SH-SY5Y (cell line): Measurements from ENCODE around the gene C1QB.

Experiments
- GATA2 ChIP-seq: IDR thresholded peaks from 2 replicates; pipeline ENCODE4 v1.6.1; 2011; ENCODE audit warnings: mild to moderate bottlenecking, low read depth, low read length
- GATA3 ChIP-seq: IDR thresholded peaks from 2 replicates; pipeline ENCODE4 v1.6.1; 2011; ENCODE audit warnings: low read depth, mild to moderate bottlenecking, low read length, moderate library complexity

DNA sequence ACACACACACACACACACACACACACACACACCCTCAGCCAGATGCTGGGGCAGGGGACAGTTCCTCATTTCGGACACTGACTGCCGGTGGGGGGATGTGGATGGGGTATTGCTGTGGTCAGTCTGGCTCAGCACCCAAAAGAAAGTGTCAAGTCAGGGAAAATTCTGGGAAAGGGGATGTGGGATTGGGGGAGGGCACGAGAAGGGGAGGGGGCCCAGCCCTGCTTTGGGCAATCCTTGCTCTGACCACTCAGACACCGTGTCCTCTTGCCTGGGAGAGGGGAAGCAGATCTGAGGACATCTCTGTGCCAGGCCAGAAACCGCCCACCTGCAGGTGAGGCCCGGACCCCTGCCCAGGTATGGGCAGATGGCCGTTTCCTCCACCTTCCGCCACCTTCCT is 9.7 kb upstream of the C1QB start, which contains the start of gene C1QC:
- TF ChIP-seq GATA3 (no peak), GATA2 (no peak)
